OCI-LY3 (cell line): Measurements from ENCODE around the gene TRIM38.

Source experiments
- EZH2phosphoT487 ChIP-seq: fragments of 200-600 bp; shearing (Covaris generic); IDR thresholded peaks from 2 replicates; pipeline ENCODE4 v1.6.1; 2018; ENCODE audit warnings: antibody characterized with exemption, mixed run types, low read depth
- TF ChIP-seq, protein P1 (sequence below): fragments of 200-600, 300-600 bp; sonication (generic); IDR thresholded peaks from 2 replicates; pipeline ENCODE4 v1.5.1; 2014; ENCODE audit warnings: antibody characterized with exemption, low read length, low read depth

DNA sequence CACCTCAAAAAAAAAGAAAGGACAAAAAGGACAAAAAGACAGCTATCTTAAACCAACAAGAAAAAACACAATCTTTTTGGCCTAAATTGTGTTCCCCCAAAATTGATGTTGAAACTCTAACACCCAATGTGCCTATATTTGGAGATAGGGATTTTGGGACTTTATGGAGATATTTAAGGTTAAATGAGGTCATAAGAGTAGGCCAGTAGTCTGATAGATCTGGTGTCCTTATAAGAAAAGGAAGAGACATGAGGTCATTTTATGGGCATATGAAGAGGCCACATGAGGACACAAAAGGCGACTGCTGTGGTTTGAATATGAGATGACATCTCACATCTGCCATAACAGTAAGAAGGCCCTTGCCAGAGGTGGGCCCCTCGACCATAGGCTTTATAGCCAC lies 49.5 kb downstream of the TRIM38 start:
- TF ChIP-seq, protein P1, sequence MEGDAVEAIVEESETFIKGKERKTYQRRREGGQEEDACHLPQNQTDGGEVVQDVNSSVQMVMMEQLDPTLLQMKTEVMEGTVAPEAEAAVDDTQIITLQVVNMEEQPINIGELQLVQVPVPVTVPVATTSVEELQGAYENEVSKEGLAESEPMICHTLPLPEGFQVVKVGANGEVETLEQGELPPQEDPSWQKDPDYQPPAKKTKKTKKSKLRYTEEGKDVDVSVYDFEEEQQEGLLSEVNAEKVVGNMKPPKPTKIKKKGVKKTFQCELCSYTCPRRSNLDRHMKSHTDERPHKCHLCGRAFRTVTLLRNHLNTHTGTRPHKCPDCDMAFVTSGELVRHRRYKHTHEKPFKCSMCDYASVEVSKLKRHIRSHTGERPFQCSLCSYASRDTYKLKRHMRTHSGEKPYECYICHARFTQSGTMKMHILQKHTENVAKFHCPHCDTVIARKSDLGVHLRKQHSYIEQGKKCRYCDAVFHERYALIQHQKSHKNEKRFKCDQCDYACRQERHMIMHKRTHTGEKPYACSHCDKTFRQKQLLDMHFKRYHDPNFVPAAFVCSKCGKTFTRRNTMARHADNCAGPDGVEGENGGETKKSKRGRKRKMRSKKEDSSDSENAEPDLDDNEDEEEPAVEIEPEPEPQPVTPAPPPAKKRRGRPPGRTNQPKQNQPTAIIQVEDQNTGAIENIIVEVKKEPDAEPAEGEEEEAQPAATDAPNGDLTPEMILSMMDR = no peak
- TF ChIP-seq EZH2phosphoT487 = no peak
